Stimulated activated CD8-positive, alpha-beta memory T cell treated with anti-CD3 and anti-CD28 coated beads, Interleukin-7, amount 100 ng/mL, for 4 hours (primary cell): Measurements from ENCODE around the gene TM2D1.

Experiments
- DNase-seq, 2 donors: peaks; one replicate each; pipeline ENCODE4 v3.0.0-alpha.2; 2020; ENCODE audit warnings: low read depth in 2 of 2

Gene TM2D1

GRCh38 chr1:61644303-61644702 is 80.6 kb downstream of the TM2D1 start:
- no peak for DNase-seq

- no peak for DNase-seq
These were observed 82.3 kb downstream of the TM2D1 start for GRCh38 chr1:61642475-61643232.

- DNase-seq: peak; percentile 17 to 29
These were observed 83.2 kb downstream of the TM2D1 start for GRCh38 chr1:61641578-61642336.

GRCh38 chr1:61640531-61641530 is 84.1 kb downstream of the TM2D1 start:
- DNase-seq: no peak

- no peak for DNase-seq
These were observed 85.2 kb downstream of the TM2D1 start for GRCh38 chr1:61639608-61640336.

GRCh38 chr1:61638911-61639605 is 85.9 kb downstream of the TM2D1 start:
- DNase-seq: no peak

- no peak for DNase-seq
These were observed 86.6 kb downstream of the TM2D1 start for GRCh38 chr1:61638296-61638695.

GRCh38 chr1:61637470-61637869 is 87.5 kb downstream of the TM2D1 start:
- no peak for DNase-seq

- DNase-seq: no peak
These were observed 88.1 kb downstream of the TM2D1 start for GRCh38 chr1:61636814-61637213.

GRCh38 chr1:61636376-61636775 is 88.6 kb downstream of the TM2D1 start:
- DNase-seq: no peak

GRCh38 chr1:61635557-61635956 is 89.4 kb downstream of the TM2D1 start:
- DNase-seq: no peak

- DNase-seq: no peak
These were observed 93.5 kb downstream of the TM2D1 start for GRCh38 chr1:61631436-61631835.
